CD14-positive monocyte (primary cell): ENCODE data around the gene PAX8. TPM values are rescaled to one million over a fixed set of nuclear protein-coding genes. Genes with fewer than 3 reads are reported as not detected.

Experiments
- DNase-seq, 3 donors: peaks; one replicate each; pipeline ENCODE4 v3.0.0-alpha.2; 2011 to 2022
- H2AFZ ChIP-seq: 2 replicates; pipeline ENCODE4 v1.6.0; 2012; ENCODE audit warnings: mild to moderate bottlenecking, low read depth, low read length, inconsistent platforms; ENCODE audit not compliant: insufficient read depth, poor library complexity, severe bottlenecking
- H3K27ac ChIP-seq, 2 donors: 1 replicate in 1 of 2; 2 replicates in 1 of 2; pipeline ENCODE4 v1.5.1; 2012 to 2013; ENCODE audit warnings: low read length in 2 of 2, control low read depth in 1 of 2, inconsistent platforms in 1 of 2, low read depth in 1 of 2, mild to moderate bottlenecking in 1 of 2
- H3K27me3 ChIP-seq, 2 donors: one replicate each; pipeline versions ENCODE4 v1.6.0 to v1.6.1; 2011 to 2013; ENCODE audit warnings: low read length in 2 of 2; ENCODE audit not compliant: control insufficient read depth in 2 of 2, insufficient read depth in 2 of 2
- H3K36me3 ChIP-seq, 2 donors: replicated peaks in 1 of 2; 1 replicate in 1 of 2; 2 replicates in 1 of 2; pipeline versions ENCODE4 v1.5.1 to v1.6.1; 2012 to 2013; ENCODE audit warnings: low read length in 2 of 2, control low read depth in 1 of 2, inconsistent platforms in 1 of 2, mild to moderate bottlenecking in 1 of 2; ENCODE audit not compliant: insufficient read depth in 2 of 2, control insufficient read depth in 1 of 2
- H3K4me1 ChIP-seq, 2 donors: 1 replicate in 1 of 2; 2 replicates in 1 of 2; pipeline versions ENCODE4 v1.5.1 to v1.6.1; 2012 to 2013; ENCODE audit warnings: low read length in 2 of 2, control low read depth in 1 of 2, inconsistent platforms in 1 of 2, mild to moderate bottlenecking in 1 of 2, moderate library complexity in 1 of 2; ENCODE audit not compliant: insufficient read depth in 2 of 2, control insufficient read depth in 1 of 2
- H3K4me2 ChIP-seq: replicated peaks from 2 replicates; pipeline ENCODE3; 2012; ENCODE audit warnings: low read length, moderate library complexity, mild to moderate bottlenecking; ENCODE audit not compliant: poor library complexity, severe bottlenecking; ENCODE audit errors: extremely low read depth
- H3K4me3 ChIP-seq, 3 experiments: fragments of 200-600 bp in 1 of 3; sonication (generic) in 1 of 3; replicated peaks in 1 of 3; 1 replicate in 2 of 3; 2 replicates in 1 of 3; pipeline ENCODE4 v1.5.1; 2011 to 2013; ENCODE audit warnings: low read length in 3 of 3, mild to moderate bottlenecking in 3 of 3, control low read depth in 2 of 3, low read depth in 2 of 3, inconsistent platforms in 1 of 3, moderate library complexity in 1 of 3
- H3K79me2 ChIP-seq: 2 replicates; pipeline ENCODE4 v1.6.0; 2012; ENCODE audit warnings: mild to moderate bottlenecking, control low read depth, inconsistent platforms, low read length, moderate library complexity; ENCODE audit not compliant: insufficient read depth
- H3K9ac ChIP-seq: 2 replicates; pipeline ENCODE4 v1.6.0; 2017; ENCODE audit warnings: low read length, mild to moderate bottlenecking; ENCODE audit not compliant: insufficient read depth, poor library complexity, severe bottlenecking
- H3K9me3 ChIP-seq, 2 donors: replicated peaks in 1 of 2; 1 replicate in 1 of 2; 2 replicates in 1 of 2; pipeline versions ENCODE4 v1.5.1 to v1.6.1; 2012 to 2013; ENCODE audit warnings: low read length in 2 of 2, control low read depth in 1 of 2; ENCODE audit not compliant: control insufficient read depth in 1 of 2, insufficient read depth in 1 of 2
- H4K20me1 ChIP-seq: 2 replicates; pipeline ENCODE4 v1.6.0; 2012; ENCODE audit warnings: mild to moderate bottlenecking, low read length, control low read depth, moderate library complexity; ENCODE audit not compliant: insufficient read depth
- H3K27ac Mint-ChIP-seq, 7 donors: one replicate each; pipeline ENCODE4 v1.8.0; 2020; ENCODE audit warnings: mild to moderate bottlenecking in 7 of 7, mixed read lengths in 7 of 7, moderate library complexity in 6 of 7, inconsistent platforms in 2 of 7
- H3K27me3 Mint-ChIP-seq, 3 donors: one replicate each; pipeline ENCODE4 v1.8.0; 2021 to 2022; ENCODE audit warnings: low read depth in 3 of 3, mild to moderate bottlenecking in 3 of 3, mixed read lengths in 3 of 3, moderate library complexity in 3 of 3, inconsistent platforms in 1 of 3
- H3K36me3 Mint-ChIP-seq, 2 donors: one replicate each; pipeline ENCODE4 v1.8.0; 2020; ENCODE audit warnings: mixed read lengths in 2 of 2, inconsistent platforms in 1 of 2, mild to moderate bottlenecking in 1 of 2
- H3K4me1 Mint-ChIP-seq: one replicate; pipeline ENCODE4 v1.8.0; 2020; ENCODE audit warnings: mild to moderate bottlenecking, mixed read lengths
- H3K4me3 Mint-ChIP-seq, 2 donors: one replicate each; pipeline ENCODE4 v1.8.0; 2020; ENCODE audit warnings: mild to moderate bottlenecking in 2 of 2, mixed read lengths in 2 of 2, moderate library complexity in 1 of 2
- H3K9me3 Mint-ChIP-seq, 7 donors: one replicate each; pipeline ENCODE4 v1.8.0; 2020 to 2022; ENCODE audit warnings: mixed read lengths in 7 of 7, mild to moderate bottlenecking in 6 of 7, moderate library complexity in 6 of 7, inconsistent platforms in 2 of 7
- CTCF ChIP-seq: fragments of 200-600 bp; IDR thresholded peaks from one replicate; pipeline ENCODE4 v1.8.0; 2022; ENCODE audit warnings: antibody characterized with exemption, mild to moderate bottlenecking
- WGBS: methylation state at CpG from one replicate; pipeline ENCODE4 v1.1.5; 2013; ENCODE audit warnings: missing lambda C conversion rate; ENCODE audit not compliant: insufficient coverage; 5-methylcytosine and 5-hydroxymethylcytosine counted together
- intact Hi-C, 2 donors: fragments of 100-400 bp; cut with micrococcal nuclease; formaldehyde crosslinking; loops; one replicate each; pipeline versions ENCODE4 v1.15.0 to v1.15.1; 2023
- polyA plus RNA-seq, 3 donors: library from polyadenylated mRNA; depleted of rRNA in 1 of 3; unstranded in 2 of 3; stranded (reverse) in 1 of 3; fragments of 300-500 nt in 2 of 3; fragments of >200 nt in 1 of 3; fragmentation: Illumina TruSeq in 2 of 3; gene quantifications; 1 replicate in 2 of 3; 2 replicates in 1 of 3; pipeline ENCODE4 v1.2.3, GENCODE V29; 2012 to 2021

The PAX8 gene
- polyA plus RNA-seq, 3 donors: 0.26 to 0.47 (median 0.36) TPM

DNA sequence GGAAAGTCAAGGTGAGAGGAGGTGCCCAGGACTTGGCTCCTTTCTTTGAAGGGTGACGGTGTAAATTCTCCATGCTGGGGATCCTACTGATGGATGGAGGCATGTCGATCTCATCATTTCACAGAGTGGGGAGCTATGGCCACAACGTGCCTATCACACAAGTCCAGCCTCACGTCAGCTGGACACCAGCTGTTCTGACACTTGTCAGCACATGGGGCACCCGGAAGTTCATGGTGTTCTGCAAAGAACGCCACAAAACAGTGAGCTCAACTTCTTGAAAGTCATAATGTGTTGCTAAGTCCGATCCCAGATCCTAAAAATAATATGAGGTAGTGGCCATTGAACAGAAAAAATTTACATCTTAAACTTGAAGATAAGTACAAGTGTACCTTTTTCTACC, 12.3 kb downstream of the PAX8 start:
- no peak overlapping the region for H3K4me3 ChIP-seq
- no peaks in the 10 kb centered on the region for H4K20me1 ChIP-seq
- no peaks in the 10 kb centered on the region for H3K79me2 ChIP-seq
- no peak overlapping the region for H3K9ac ChIP-seq
- DNase-seq: no peak
- no peak overlapping the region for H3K4me2 ChIP-seq
- peaks cover 16% of the 10 kb centered on the region for H3K4me1 Mint-ChIP-seq
- peaks cover 5 to 10% of the 10 kb centered on the region in 2 donors for H3K4me1 ChIP-seq
- H3K36me3 Mint-ChIP-seq: peaks cover 20 to 39% of the 10 kb centered on the region in 2 donors
- H3K9me3 Mint-ChIP-seq: peaks cover 0 to 2% (median 0%) of the 10 kb centered on the region in 7 donors
- H3K9me3 ChIP-seq: no peaks in the 10 kb centered on the region
- no peak for TF ChIP-seq CTCF
- H3K27me3 Mint-ChIP-seq: peaks cover 4 to 16% (median 8%) of the 10 kb centered on the region in 3 donors
- 84% methylated on average over 6 of the region's 7 CpGs for WGBS
- H3K4me3 Mint-ChIP-seq: no peak overlapping the region
- no peak overlapping the region for H3K27ac ChIP-seq
- intact Hi-C loops: no loop called here
- no peak overlapping the region for H3K27ac Mint-ChIP-seq
- H2AFZ ChIP-seq: no peak overlapping the region
- peaks cover 2 to 6% of the 10 kb centered on the region in 2 donors for H3K27me3 ChIP-seq
- H3K36me3 ChIP-seq: no peaks in the 10 kb centered on the region

DNA sequence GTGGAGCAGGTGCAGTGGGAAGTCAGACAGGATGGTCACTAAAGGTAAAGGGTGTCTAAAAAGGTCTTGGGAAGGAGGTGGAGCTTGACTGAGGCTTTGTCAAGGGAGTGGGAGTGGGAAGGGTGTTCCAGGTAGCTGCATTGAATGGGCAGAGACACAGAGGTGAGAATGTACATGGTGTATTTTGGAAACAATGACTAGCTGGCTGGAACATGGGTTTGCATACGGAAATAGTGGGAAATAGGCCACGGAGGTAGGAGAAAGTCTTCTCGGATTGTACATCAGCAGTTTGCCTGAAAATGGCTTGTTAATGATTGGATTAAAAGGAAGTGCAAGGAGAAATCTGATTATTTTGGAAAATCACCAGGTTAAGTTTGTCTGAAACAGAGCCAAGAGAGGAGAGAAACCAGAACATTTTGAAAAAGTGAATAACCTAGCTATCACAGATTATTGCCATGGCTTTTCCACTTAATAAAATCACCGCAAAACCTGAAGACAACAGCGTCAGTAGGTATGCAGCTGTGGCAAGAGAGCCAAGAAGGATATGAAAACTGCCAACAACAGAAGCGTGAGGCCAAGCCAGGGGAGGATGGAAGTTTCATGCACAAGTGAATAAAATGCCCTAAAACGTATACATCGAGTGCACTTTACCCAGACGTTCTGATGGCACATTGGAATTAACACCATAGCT, 13.9 kb downstream of the PAX8 start:
- no peaks in the 10 kb centered on the region for H3K9me3 ChIP-seq
- H3K4me2 ChIP-seq: no peak overlapping the region
- no peaks in the 10 kb centered on the region for H3K9me3 Mint-ChIP-seq
- no peak overlapping the region for H3K4me3 ChIP-seq
- H3K27ac Mint-ChIP-seq: no peak overlapping the region
- intact Hi-C loops: no loop called here
- peaks cover 2 to 8% (median 2%) of the 10 kb centered on the region in 3 donors for H3K27me3 Mint-ChIP-seq
- no peak for TF ChIP-seq CTCF
- H3K9ac ChIP-seq: no peak overlapping the region
- DNase-seq: no peak
- no peaks in the 10 kb centered on the region for H3K79me2 ChIP-seq
- no peaks in the 10 kb centered on the region for H4K20me1 ChIP-seq
- H3K27me3 ChIP-seq: no peaks in the 10 kb centered on the region
- H2AFZ ChIP-seq: no peak overlapping the region
- H3K27ac ChIP-seq: no peak overlapping the region
- H3K4me1 ChIP-seq: peaks cover 20 to 26% of the 10 kb centered on the region in 2 donors
- peak overlapping the region in 1 of 2 donors; percentile 1 for H3K4me3 Mint-ChIP-seq
- WGBS: 96% methylated on average over 8 of the region's 9 CpGs
- H3K36me3 Mint-ChIP-seq: peaks cover 20 to 37% of the 10 kb centered on the region in 2 donors
- H3K4me1 Mint-ChIP-seq: peaks cover 31% of the 10 kb centered on the region
- no peaks in the 10 kb centered on the region for H3K36me3 ChIP-seq
